BLaER1 treated with 17β-estradiol and CSF1 and Interleukin-3, amounts not matched to agents 10 nM and 100 nM (cell line): Measurements from ENCODE around the gene SPRY4.

Experiments used
- H3K27ac ChIP-seq, 11 experiments: shearing (Covaris generic); formaldehyde crosslinking; 2 replicates each; pipeline ENCODE4 v1.8.1; 2022
- H3K27me3 ChIP-seq, 11 experiments: shearing (Covaris generic); formaldehyde crosslinking; 2 replicates each; pipeline ENCODE4 v1.8.1; 2022
- H3K36me3 ChIP-seq, 11 experiments: shearing (Covaris generic); formaldehyde crosslinking; 2 replicates each; pipeline ENCODE4 v1.8.1; 2022
- H3K4me1 ChIP-seq, 10 experiments: shearing (Covaris generic); formaldehyde crosslinking; 2 replicates each; pipeline ENCODE4 v1.8.1; 2022
- H3K4me2 ChIP-seq, 11 experiments: shearing (Covaris generic); formaldehyde crosslinking; 2 replicates each; pipeline ENCODE4 v1.8.1; 2022
- H3K4me3 ChIP-seq, 10 experiments: shearing (Covaris generic); formaldehyde crosslinking; 2 replicates each; pipeline ENCODE4 v1.8.1; 2022
- H3K9ac ChIP-seq, 11 experiments: shearing (Covaris generic); formaldehyde crosslinking; 2 replicates each; pipeline ENCODE4 v1.8.1; 2022
- H3K9me3 ChIP-seq, 11 experiments: shearing (Covaris generic); formaldehyde crosslinking; replicated peaks in 1 of 11; 2 replicates each; pipeline ENCODE4 v1.8.1; 2022
- H4K20me1 ChIP-seq, 11 experiments: shearing (Covaris generic); formaldehyde crosslinking; 2 replicates each; pipeline ENCODE4 v1.8.1; 2022
- Cebpa-rat ChIP-seq, 11 experiments: shearing (Covaris generic); IDR thresholded peaks; 2 replicates each; pipeline ENCODE4 v1.8.1; 2022

Gene SPRY4

GRCh38 chr5:142311725-142312124 lies 13.1 kb downstream of the SPRY4 start:
- no peaks in the 10 kb centered on the region for H3K27me3 ChIP-seq
- peak overlapping the region in 1 of 11 experiments; percentile 25; a peak in 3 of 22 replicates for H3K27ac ChIP-seq
- H3K4me2 ChIP-seq, result peak overlapping the region in 10 of 11 experiments; percentile 51 to 98 (median 94); a peak in 17 of 22 replicates
- no peak overlapping the region for H3K9ac ChIP-seq
- no peak overlapping the region for H3K4me3 ChIP-seq
- TF ChIP-seq Cebpa-rat (IDR thresholded peaks at IDR 0.05), result no peak
- no peaks in the 10 kb centered on the region for H3K9me3 ChIP-seq
- peaks cover 0 to 98% (median 77%) of the 10 kb centered on the region in 11 experiments; a peak in 20 of 22 replicates for H4K20me1 ChIP-seq
- peaks cover 0 to 93% (median 72%) of the 10 kb centered on the region in 11 experiments; a peak in 20 of 22 replicates for H3K36me3 ChIP-seq
- H3K4me1 ChIP-seq, result peaks cover 59 to 71% (median 69%) of the 10 kb centered on the region in 10 experiments

- Histone ChIP-seq H3K27ac (peak overlapping the region in 3 of 11 experiments; percentile 6 to 42 (median 25); a peak in 4 of 22 replicates), H3K4me3 (no peak overlapping the region), H3K36me3 (peaks cover 0 to 88% (median 71%) of the 10 kb centered on the region in 11 experiments; a peak in 20 of 22 replicates), H3K4me2 (peak overlapping the region; percentile 51 to 98 (median 93)), H3K9ac (peak overlapping the region in 1 of 11 experiments; percentile 28; a peak in 2 of 22 replicates), H3K4me1 (peaks cover 50 to 62% (median 60%) of the 10 kb centered on the region in 10 experiments), H4K20me1 (peaks cover 0 to 95% (median 68%) of the 10 kb centered on the region in 11 experiments; a peak in 19 of 22 replicates), H3K9me3 (no peaks in the 10 kb centered on the region), H3K27me3 (no peaks in the 10 kb centered on the region)
- TF ChIP-seq Cebpa-rat (IDR thresholded peaks at IDR 0.05), result no peak
Observed at GRCh38 chr5:142310803-142311202, 14.0 kb downstream of the SPRY4 start.

GRCh38 chr5:142309747-142310318 lies 15.0 kb downstream of the SPRY4 start:
- TF ChIP-seq Cebpa-rat (IDR thresholded peaks at IDR 0.05), result no peak
- Histone ChIP-seq H3K36me3 (peaks cover 0 to 79% (median 69%) of the 10 kb centered on the region in 11 experiments; a peak in 20 of 22 replicates), H3K9me3 (no peaks in the 10 kb centered on the region), H3K4me2 (peak overlapping the region in 7 of 11 experiments; percentile 16 to 97 (median 51); a peak in 8 of 22 replicates), H3K27me3 (no peaks in the 10 kb centered on the region), H3K9ac (no peak overlapping the region), H3K4me1 (peaks cover 40 to 62% (median 54%) of the 10 kb centered on the region in 10 experiments), H4K20me1 (peaks cover 0 to 95% (median 58%) of the 10 kb centered on the region in 11 experiments; a peak in 19 of 22 replicates), H3K4me3 (no peak overlapping the region), H3K27ac (peak overlapping the region in 1 of 11 experiments; percentile 20; a peak in 1 of 22 replicates)

- H3K27me3 ChIP-seq, result no peaks in the 10 kb centered on the region
- no peak overlapping the region for H3K27ac ChIP-seq
- H3K4me1 ChIP-seq, result peaks cover 34 to 62% (median 53%) of the 10 kb centered on the region in 10 experiments
- H4K20me1 ChIP-seq, result peaks cover 0 to 97% (median 52%) of the 10 kb centered on the region in 11 experiments; a peak in 19 of 22 replicates
- TF ChIP-seq Cebpa-rat (IDR thresholded peaks at IDR 0.05), result no peak
- H3K4me3 ChIP-seq, result no peak overlapping the region
- no peak overlapping the region for H3K4me2 ChIP-seq
- no peaks in the 10 kb centered on the region for H3K9me3 ChIP-seq
- peaks cover 0 to 64% (median 56%) of the 10 kb centered on the region in 11 experiments; a peak in 20 of 22 replicates for H3K36me3 ChIP-seq
- no peak overlapping the region for H3K9ac ChIP-seq
Observed at GRCh38 chr5:142308358-142308757, 16.5 kb downstream of the SPRY4 start.

- no peaks in the 10 kb centered on the region for H3K27me3 ChIP-seq
- no peak overlapping the region for H3K4me3 ChIP-seq
- no peak overlapping the region for H3K9ac ChIP-seq
- no peaks in the 10 kb centered on the region for H3K9me3 ChIP-seq
- no peak overlapping the region for H3K4me2 ChIP-seq
- TF ChIP-seq Cebpa-rat (IDR thresholded peaks at IDR 0.05), result no peak
- peaks cover 0 to 97% (median 42%) of the 10 kb centered on the region in 11 experiments; a peak in 19 of 22 replicates for H4K20me1 ChIP-seq
- H3K4me1 ChIP-seq, result peaks cover 25 to 52% (median 44%) of the 10 kb centered on the region in 10 experiments
- H3K27ac ChIP-seq, result no peak overlapping the region
- peaks cover 0 to 54% (median 46%) of the 10 kb centered on the region in 11 experiments; a peak in 20 of 22 replicates for H3K36me3 ChIP-seq
Observed at GRCh38 chr5:142307146-142307890, 17.5 kb downstream of the SPRY4 start.

- peaks cover 0 to 42% (median 34%) of the 10 kb centered on the region in 11 experiments; a peak in 18 of 22 replicates for H3K36me3 ChIP-seq
- TF ChIP-seq Cebpa-rat (IDR thresholded peaks at IDR 0.05), result no peak
- H3K9ac ChIP-seq, result no peak overlapping the region
- peaks cover 23 to 40% (median 32%) of the 10 kb centered on the region in 10 experiments for H3K4me1 ChIP-seq
- H3K27me3 ChIP-seq, result no peaks in the 10 kb centered on the region
- no peaks in the 10 kb centered on the region for H3K9me3 ChIP-seq
- no peak overlapping the region for H3K27ac ChIP-seq
- peaks cover 0 to 95% (median 30%) of the 10 kb centered on the region in 11 experiments; a peak in 17 of 22 replicates for H4K20me1 ChIP-seq
- no peak overlapping the region for H3K4me2 ChIP-seq
- no peak overlapping the region for H3K4me3 ChIP-seq
Observed at GRCh38 chr5:142306077-142306502, 18.7 kb downstream of the SPRY4 start.

GRCh38 chr5:142305211-142305610 lies 19.6 kb downstream of the SPRY4 start:
- Histone ChIP-seq H3K4me2 (peak overlapping the region in 6 of 11 experiments; percentile 36 to 67 (median 52); a peak in 10 of 22 replicates), H3K9ac (no peak overlapping the region), H3K27ac (no peak overlapping the region), H3K9me3 (no peaks in the 10 kb centered on the region), H3K27me3 (no peaks in the 10 kb centered on the region), H3K4me1 (peaks cover 14 to 31% (median 24%) of the 10 kb centered on the region in 10 experiments), H3K4me3 (no peak overlapping the region), H4K20me1 (peaks cover 0 to 86% (median 21%) of the 10 kb centered on the region in 11 experiments; a peak in 13 of 22 replicates), H3K36me3 (peaks cover 0 to 33% (median 25%) of the 10 kb centered on the region in 11 experiments; a peak in 18 of 22 replicates)
- no peak for TF ChIP-seq Cebpa-rat (IDR thresholded peaks at IDR 0.05)

GRCh38 chr5:142304013-142304701 lies 20.7 kb downstream of the SPRY4 start:
- H3K27me3 ChIP-seq, result no peaks in the 10 kb centered on the region
- no peak overlapping the region for H3K9ac ChIP-seq
- TF ChIP-seq Cebpa-rat (IDR thresholded peaks at IDR 0.05), result no peak
- peaks cover 0 to 22% (median 16%) of the 10 kb centered on the region in 11 experiments; a peak in 15 of 22 replicates for H3K36me3 ChIP-seq
- no peak overlapping the region for H3K4me3 ChIP-seq
- peak overlapping the region in 10 of 11 experiments; percentile 1 to 67 (median 41); a peak in 18 of 22 replicates for H3K4me2 ChIP-seq
- H3K27ac ChIP-seq, result 0 out of 22 replicates have a peak overlapping the region, but pooled peaks of 1 of the 11 experiments have one; percentile 4
- peaks cover 0 to 75% (median 14%) of the 10 kb centered on the region in 11 experiments; a peak in 11 of 22 replicates for H4K20me1 ChIP-seq
- H3K4me1 ChIP-seq, result peaks cover 8 to 31% (median 19%) of the 10 kb centered on the region in 10 experiments; a peak in 18 of 20 replicates
- H3K9me3 ChIP-seq, result no peaks in the 10 kb centered on the region
